Hypothalamus (tissue), 51 donors: ENCODE results near the gene GLIS2.

ENCODE experiments used
- DNase-seq, 51 donors: peaks; one replicate each; lab custom pipeline; 2025; lab: John Stamatoyannopoulos, UW

GLIS2 gene

GRCh38 chr16:4295581-4295980 is 20.3 kb upstream of the GLIS2 start:
- no peak for DNase-seq

GRCh38 chr16:4297480-4297879 is 18.4 kb upstream of the GLIS2 start:
- no peak for DNase-seq

GRCh38 chr16:4298761-4299522 is 16.9 kb upstream of the GLIS2 start:
- DNase-seq = peak in 1 of 51 donors; percentile 22

- DNase-seq = no peak
Observed at GRCh38 chr16:4301177-4301576, 14.7 kb upstream of the GLIS2 start.

- DNase-seq = no peak
Observed at GRCh38 chr16:4301968-4302367, 13.9 kb upstream of the GLIS2 start.

GRCh38 chr16:4303973-4304372 is 11.9 kb upstream of the GLIS2 start:
- DNase-seq = peak in 11 of 51 donors; percentile 10 to 36 (median 26)

- DNase-seq = peak in 11 of 51 donors; percentile 15 to 52 (median 31)
Observed at GRCh38 chr16:4306470-4307214, 9.2 kb upstream of the GLIS2 start.

GRCh38 chr16:4307215-4308037 is 8.4 kb upstream of the GLIS2 start:
- DNase-seq = peak in 50 of 51 donors; percentile 28 to 91 (median 80)

- no peak for DNase-seq
Observed at GRCh38 chr16:4309102-4309832, 6.6 kb upstream of the GLIS2 start.

- peak in 5 of 51 donors; percentile 6 to 22 (median 20) for DNase-seq
Observed at GRCh38 chr16:4309833-4310266, 6.0 kb upstream of the GLIS2 start.

- DNase-seq = peak in 5 of 51 donors; percentile 12 to 27 (median 15)
Observed at GRCh38 chr16:4313563-4314531, 2.0 kb upstream of the GLIS2 start.

GRCh38 chr16:4314532-4315185 is 1.2 kb upstream of the GLIS2 start:
- peak in 4 of 51 donors; percentile 21 to 55 (median 38) for DNase-seq

- peak in 7 of 51 donors; percentile 21 to 68 (median 59) for DNase-seq
Observed at GRCh38 chr16:4316108-4316863, 419 bp downstream of the GLIS2 start.

GRCh38 chr16:4316864-4317531 is 1.1 kb downstream of the GLIS2 start:
- peak in 41 of 51 donors; percentile 17 to 86 (median 57) for DNase-seq

GRCh38 chr16:4317532-4318450 is 1.9 kb downstream of the GLIS2 start:
- peak in 5 of 51 donors; percentile 7 to 57 (median 40) for DNase-seq

- DNase-seq = no peak
Observed at GRCh38 chr16:4318451-4318910, 2.6 kb downstream of the GLIS2 start.
